ENCODE results near the gene CEACAM20.

DNA sequence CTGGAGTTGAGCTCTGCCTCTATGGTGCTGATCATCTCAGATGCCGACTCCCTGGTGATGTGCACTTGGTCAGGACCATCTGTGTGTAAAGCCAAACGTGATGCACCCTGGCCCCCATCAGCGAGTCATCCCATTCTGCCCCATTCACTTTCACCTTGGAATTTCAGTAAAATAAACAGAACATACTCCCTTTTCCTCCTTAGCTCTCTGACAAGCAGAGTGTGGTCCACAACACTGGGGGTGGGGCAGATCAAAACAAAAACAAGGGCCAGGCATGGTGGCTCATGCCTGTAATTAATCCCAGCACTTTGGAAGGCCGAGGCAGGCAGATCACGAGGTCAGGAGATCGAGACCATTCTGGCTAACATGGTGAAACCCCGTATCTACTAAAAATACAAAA is 12.3 kb downstream of the CEACAM20 start:
- TF ChIP-seq POLR2A (IDR thresholded peaks at IDR 0.05; ENCODE audit: low read length) (no peak), GATA1 (IDR thresholded peaks at IDR 0.05; ENCODE audit: low read depth, low read length) (no peak)

Data from erythroblast (primary cell).